Epithelial cell of prostate (primary cell): ENCODE results near the gene A2ML1.
"Not testable (repeated sequence)": the region's sequence is repeated elsewhere in the genome, so short reads cannot be mapped to it uniquely, and the experiment has no call there.

ENCODE experiments used
- DNase-seq: peaks from one replicate; pipeline ENCODE4 v3.0.0-alpha.2; 2011; ENCODE audit warnings: low read depth, low spot score
- H3K27ac ChIP-seq: fragments of 450-650 bp; 2 replicates; pipeline ENCODE4 v1.5.1; 2017; ENCODE audit warnings: mild to moderate bottlenecking

The A2ML1 gene

DNA sequence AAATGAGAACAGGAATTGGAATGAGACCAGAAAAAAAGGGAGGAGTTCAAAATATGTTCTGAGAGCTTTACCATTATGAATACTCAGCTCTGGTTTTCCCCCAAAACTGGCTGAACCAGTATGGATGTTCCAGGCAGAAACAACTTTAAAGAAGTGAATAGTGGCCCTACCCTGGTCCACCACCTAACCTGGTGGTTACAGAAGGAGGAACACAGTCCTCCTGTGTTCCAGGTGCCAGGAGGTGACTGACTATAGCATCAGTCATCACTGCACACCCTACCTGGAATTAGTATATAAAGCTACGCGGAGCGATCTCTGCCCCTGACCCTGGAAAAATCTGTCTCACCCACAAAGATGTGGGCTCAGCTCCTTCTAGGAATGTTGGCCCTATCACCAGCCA, at the start of gene A2ML1:
A2ML1 (plus strand) TSS at position 324 of the 400 bp plus-strand sequence; CDS start at position 355, 31 bp downstream.
- peak within 1 kb of the TSS; percentile 91 for H3K27ac ChIP-seq

DNA sequence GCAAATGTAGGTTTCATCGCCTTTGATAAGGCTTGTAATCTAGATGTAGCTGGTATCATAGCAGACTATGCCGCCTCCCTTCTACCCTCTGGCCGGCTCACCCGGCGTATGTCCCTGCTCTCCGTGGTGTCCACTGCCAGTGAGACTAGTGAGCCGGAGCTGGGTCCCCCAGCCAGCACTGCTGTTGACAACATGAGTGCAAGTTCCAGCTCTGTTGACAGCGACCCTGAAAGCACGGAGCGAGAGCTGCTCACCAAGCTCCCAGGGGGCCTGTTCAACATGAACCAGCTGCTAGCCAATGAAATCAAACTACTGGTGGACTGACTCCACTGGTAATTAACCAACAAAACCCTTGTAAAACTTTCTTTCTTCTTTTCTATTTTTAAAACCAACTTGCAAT, 49.0 kb upstream of the A2ML1 start:
- no peak for DNase-seq
- H3K27ac ChIP-seq, result no peak overlapping the region

More for the DNA sequence above, at the start of gene A2ML1:
- DNase-seq, result peak; percentile 94

DNA sequence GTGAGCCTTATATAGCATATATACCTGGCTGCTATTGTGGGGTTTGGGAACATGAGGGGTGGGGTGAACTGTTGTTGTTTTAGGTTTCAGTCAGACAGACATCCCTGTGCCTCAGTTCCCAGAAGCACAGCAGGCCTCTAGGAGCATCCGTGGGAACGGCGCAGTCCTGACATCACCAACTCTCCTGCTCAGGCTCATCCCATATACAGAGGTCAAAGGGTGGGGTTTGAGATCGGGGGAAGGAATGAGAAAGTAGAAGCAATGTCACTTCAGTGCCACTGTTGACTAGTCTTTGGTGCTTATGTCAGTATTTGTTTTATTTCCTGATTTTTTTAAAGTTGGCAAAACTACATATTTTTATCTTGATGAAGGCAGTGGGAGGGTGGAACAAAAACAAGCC, 43.1 kb upstream of the A2ML1 start:
- H3K27ac ChIP-seq, result no peak overlapping the region
- DNase-seq, result no peak

DNA sequence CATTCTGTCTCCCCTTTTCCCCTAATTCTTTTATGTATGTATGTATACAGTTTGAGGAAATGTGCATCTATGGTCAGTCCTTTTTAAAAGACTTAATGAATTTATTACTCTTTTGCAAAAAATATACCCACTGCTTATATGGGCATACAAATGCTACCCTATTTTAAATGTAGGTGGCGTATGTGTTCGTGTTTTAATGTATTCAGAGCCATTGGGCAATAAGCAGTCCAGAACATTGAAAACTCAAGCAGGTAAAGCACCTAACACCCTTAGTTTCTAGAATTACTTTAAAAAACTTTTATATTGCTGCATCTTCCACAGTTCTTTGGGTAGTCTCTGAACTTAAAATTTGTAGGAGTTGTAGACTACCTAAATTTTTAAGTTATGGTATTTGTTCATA, 42.6 kb upstream of the A2ML1 start:
- DNase-seq, result no peak
- no peak overlapping the region for H3K27ac ChIP-seq

DNA sequence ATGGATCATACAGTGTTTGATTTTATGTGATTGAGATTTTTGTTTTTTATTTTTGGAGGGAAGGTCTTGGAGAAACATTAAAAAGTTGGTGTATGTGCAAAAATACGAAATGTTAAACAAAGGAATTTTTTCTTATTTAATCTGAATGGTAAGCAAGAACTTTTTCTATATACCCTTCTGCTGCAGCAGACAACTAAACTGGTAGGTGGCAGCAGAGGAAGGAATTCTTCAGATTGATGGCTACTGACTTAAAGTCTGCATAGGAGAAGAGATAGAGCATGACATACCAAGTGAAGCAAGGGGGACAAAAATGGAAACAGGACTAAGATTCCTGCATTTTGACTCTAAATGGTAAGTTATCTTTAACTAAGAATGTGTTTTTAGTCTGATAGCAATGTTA, 42.0 kb upstream of the A2ML1 start:
- H3K27ac ChIP-seq, result no peak overlapping the region
- peak; percentile 2 for DNase-seq

DNA sequence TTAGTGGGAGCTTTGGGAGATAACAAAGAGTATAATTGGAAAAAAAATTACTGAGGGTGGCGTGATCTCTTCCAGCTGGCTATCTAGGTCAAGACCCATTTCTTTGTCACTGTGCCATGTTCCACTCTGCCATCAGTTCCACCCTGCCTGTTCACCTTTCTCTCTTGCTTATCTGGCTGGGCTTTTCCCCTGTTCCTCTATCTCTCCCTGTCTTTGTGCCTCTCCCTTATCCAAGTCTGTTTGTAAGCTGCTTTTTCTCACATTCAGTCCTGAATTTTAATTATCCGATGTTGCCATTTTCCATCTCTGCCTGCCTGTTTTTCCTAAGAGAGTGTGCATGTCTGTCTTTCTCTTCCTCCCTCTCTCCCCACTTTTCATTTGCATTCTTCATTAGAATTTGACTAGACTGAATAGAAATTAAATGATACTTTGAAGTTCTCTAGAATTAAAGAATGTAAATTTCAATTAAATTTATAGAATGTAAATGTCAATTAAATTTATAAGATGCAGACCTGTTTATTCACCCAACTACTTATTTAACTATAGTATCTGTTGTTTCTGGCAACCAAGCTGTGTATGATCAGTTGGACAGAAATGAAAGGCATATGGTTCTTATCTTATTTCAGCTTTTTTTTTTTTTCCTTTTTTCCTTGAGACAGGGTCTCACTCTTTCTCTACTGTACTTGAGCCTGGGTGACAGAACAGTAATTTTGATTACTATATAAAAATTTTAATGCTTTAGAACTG, 40.9 kb upstream of the A2ML1 start:
- no peak overlapping the region for H3K27ac ChIP-seq
- DNase-seq, result no peak

DNA sequence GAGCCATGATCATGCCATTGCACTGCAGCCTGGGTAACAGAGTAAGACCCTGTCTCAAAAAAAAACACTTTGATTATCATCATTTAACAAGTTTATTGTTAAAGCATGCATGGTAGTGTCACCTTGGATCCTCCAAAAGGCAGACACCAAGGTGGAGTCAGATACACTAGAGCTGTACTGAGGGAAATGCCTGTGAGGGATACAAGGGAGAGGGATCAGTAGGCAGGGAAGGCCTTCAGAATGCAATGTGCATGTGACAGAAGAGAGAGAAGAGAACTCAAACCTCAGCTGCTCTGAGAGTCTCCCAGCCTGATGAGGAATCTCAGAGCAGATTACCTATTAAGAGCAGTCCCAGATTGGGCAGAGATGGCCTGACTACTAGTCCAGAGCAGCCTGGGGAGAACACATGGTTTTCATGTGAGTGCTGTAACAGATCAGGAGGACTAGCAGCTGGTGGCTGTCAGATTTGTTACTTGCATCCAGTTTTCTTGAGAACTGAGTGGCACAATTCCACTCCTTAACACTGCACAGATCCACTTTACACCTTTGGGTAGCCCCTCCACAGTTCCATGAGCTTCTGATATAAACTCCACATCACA, 38.0 kb upstream of the A2ML1 start:
- H3K27ac ChIP-seq, result no peak overlapping the region
- no peak for DNase-seq

DNA sequence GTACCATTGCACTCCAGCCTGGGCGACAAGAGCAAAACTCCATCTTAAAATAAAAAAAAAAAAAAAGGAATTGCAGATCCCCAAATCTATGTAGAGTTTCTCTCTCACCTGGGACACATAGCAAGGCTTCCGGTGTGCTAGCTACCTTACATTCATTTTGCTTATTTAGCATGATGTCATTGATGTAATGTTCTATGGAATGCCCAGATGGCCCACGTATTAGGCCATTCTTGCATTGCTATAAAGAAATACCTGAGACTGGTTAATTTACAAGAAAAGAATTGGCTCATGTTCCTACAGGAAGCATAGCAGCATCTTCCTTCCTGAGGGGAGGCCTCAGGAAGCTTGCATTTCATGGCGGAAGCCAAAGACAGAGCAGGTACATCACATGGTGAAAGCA, 36.9 kb upstream of the A2ML1 start:
- no peak overlapping the region for H3K27ac ChIP-seq
- DNase-seq, result no peak

DNA sequence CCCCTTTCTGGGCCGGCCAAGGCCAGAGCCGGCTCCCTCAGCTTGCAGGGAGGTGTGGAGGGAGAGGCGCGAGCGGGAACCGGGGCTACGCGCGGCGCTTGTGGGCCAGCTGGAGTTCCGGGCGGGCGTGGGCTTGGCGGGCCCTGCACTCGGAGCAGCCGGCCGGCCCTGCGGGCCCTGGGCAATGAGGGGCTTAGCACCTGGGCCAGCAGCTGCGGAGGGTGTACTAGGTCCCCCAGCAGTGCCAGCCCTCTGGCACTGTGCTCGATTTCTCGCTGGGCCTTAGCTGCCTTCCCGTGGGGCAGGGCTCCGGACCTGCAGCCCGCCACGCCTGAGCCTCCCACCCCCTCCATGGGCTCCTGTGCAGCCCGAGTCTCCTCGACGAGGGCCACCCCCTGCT, 35.2 kb upstream of the A2ML1 start:
- DNase-seq, H3K27ac ChIP-seq: not testable (repeated sequence)

DNA sequence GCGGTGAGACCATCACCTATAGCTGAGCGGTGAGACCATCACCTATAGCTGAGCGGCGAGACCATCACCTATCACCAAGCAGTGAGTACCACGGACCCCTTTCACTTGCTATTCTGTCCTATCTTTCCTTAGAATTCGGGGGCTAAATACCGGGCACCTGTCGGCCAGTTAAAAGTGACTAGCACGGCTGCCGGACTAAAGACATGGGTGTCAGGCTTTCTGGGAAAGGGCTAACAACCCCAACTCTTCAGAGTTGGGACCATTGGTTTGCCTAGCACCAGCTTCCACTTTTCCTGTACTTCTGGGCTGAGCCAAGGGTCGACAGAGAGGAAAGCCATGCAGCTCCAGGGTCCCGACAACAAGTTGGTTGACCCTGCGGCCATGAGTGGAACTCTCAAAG, 33.7 kb upstream of the A2ML1 start:
- H3K27ac ChIP-seq, DNase-seq: not testable (repeated sequence)

DNA sequence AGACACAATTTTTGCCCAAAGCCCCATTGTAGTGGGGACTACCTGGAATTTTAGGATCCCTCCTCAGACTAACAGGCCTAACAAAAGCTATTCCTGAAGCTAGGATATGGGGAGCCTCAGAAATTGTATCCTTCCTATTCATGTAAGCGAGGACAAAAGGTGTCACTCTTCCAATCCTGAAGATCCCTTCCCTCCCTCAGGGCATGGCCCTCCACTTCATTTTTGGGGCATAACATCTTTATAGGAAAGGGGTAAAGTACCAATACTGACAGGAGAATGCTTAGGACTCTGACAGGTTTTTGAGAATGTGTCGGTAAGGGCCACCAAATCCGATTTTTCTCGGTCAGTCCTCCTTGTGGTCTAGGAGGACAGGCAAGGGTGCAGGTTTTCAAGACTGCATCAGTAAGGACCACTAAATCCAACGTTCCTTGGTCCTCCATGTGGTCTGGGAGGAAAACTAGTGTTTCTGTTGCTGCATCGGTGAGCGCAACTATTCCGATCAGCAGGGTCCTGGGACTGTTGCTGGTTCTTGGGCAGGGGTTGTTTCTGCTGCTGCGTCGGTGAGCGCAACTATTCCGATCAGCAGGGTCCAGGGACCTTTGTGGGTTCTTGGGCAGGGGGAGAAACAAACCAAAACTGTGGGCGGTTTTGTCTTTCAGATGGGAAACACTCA, 32.9 kb upstream of the A2ML1 start:
- H3K27ac ChIP-seq, DNase-seq: not testable (repeated sequence)

DNA sequence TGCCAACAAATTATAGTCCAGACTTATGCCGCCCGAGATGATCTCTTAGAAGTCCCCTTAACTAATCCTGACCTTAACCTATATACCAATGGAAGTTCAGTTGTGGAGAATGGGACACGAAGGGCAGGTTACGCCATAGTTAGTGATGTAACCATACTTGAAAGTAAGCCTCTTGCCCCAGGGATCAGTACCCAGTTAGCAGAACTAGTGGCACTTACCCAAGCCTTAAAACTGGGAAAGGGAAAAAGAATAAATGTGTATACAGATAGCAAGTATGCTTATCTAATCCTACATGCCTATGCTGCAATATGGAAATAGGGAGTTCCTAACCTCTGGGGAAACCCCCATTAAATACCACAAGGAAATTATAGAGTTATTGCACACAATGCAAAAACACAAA, 29.2 kb upstream of the A2ML1 start:
- not testable (repeated sequence) for H3K27ac ChIP-seq, DNase-seq

DNA sequence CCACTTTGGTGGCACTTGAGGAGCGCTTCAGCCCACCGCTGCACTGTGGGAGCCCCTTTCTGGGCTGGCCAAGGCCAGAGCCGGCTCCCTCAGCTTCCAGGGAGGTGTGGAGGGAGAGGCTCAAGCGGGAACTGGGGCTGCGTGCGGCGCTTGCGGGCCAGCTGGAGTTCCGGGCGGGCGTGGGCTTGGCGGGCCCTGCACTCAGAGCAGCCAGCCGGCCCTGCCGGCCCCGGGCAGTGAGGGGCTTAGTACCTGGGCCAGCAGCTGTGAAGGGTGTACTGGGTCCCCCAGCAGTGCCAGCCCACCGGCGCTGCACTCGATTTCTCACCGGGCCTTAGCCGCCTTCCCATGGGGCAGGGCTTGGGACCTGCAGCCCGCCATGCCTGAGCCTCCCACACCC, 27.8 kb upstream of the A2ML1 start:
- DNase-seq, H3K27ac ChIP-seq: not testable (repeated sequence)

DNA sequence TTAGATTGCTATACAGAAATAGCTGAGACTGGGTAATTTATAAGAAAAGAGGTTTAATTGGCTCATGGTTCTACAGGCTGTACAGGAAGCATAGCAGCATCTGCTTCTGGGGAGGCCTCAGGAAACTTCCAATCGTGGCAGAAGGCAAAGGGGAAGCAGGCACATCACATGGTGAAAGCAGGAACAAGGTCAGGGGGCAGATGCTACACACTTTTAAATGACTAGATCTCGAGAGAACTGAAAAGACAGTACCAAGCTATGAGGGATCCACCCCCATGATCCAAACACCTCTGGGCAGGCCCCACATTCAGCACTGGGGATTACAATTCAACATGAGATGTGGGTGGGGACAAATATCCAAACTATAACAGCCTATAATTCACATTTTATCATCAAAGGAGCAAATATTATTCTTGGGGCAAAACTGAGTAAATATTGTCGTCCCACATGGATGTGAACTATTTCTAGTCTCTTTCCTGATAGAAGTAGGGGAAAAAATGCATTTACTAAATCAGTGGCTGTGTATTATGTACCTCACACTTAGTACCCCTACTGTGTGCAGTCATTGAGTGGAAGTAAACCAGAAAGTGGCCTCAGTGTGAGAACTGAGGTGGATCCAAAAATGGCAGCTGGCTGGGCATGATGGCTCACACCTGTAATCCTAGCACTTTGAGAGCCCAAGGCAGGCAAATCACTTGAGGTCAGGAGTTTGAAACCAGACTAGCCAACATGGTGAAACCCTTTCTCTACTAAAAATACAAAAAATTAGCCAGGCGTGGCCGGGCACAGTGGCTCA, 25.4 kb upstream of the A2ML1 start:
- no peak for DNase-seq
- H3K27ac ChIP-seq, result no peak overlapping the region

DNA sequence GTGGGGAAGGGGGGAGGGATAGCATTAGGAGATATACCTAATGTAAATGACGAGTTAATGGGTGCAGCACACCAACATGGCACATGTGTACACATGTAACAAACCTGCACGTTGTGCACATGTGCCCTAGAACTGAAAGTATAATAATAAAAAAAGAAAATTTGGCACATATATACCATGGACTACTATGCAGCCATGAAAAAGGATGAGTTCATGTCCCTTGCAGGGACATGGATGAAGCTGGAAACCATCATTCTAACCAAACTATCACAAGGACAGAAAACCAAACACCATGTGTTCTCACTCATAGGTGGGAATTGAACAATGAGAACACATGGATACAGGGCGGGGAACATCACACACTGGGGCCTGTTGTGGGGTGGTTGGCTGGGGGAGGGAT, 21.2 kb upstream of the A2ML1 start:
- DNase-seq, result not testable (repeated sequence)

DNA sequence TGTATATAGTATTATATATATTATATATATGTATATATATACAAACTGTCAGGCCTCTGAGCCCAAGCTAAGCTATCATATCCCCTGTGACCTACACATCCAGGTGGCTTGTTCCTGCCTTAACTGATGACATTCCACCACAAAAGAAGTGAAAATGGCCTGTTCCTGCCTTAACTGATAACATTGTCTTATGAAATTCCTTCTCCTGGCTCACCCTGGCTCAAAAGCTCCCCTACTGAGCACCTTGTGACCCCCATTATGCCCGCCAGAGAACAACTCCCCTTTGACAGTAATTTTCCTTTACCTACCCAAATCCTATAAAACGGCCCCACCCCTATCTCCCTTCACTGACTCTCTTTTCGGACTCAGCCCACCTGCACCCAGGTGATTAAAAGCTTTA, 17.6 kb upstream of the A2ML1 start:
- not testable (repeated sequence) for DNase-seq, H3K27ac ChIP-seq

More for the DNA sequence above, 21.2 kb upstream of the A2ML1 start:
- H3K27ac ChIP-seq, result not testable (repeated sequence)

DNA sequence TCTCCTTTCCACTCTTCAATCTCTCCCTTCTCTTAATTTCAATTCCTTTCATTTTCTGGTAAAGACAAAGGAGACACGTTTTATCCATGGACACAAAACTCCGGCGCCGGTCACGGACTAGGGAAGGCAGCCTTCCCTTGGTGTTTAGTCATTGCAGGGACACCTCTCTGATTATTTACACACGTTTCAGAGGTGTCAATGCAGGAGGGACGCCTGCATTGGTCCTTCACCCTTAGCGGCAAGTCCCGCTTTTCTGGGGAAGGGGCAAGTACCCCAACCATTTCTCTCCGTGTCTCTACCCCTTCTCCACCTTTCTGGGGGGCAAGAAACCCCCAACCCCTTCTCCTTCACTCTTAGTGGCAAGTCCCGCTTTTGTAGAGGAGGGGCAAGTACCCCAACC, 16.9 kb upstream of the A2ML1 start:
- not testable (repeated sequence) for H3K27ac ChIP-seq, DNase-seq

DNA sequence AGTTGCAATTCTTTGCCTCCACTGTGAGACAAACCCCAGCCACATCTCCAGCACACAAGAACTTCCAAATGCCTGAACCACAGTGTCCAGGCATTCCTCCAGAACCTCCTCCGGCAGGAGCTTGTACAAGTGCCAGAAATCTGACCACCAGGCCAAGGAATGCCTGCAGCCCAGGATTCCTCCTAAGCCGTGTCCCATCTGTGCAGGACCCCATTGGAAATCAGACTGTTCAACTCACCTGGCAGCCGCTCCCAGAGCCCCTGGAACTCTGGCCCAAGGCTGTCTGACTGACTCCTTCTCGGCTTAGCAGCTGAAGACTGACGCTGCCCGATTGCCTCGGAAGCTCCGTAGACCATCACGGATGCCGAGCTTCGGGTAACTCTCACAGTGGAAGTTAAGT, 15.3 kb upstream of the A2ML1 start:
- not testable (repeated sequence) for DNase-seq, H3K27ac ChIP-seq

DNA sequence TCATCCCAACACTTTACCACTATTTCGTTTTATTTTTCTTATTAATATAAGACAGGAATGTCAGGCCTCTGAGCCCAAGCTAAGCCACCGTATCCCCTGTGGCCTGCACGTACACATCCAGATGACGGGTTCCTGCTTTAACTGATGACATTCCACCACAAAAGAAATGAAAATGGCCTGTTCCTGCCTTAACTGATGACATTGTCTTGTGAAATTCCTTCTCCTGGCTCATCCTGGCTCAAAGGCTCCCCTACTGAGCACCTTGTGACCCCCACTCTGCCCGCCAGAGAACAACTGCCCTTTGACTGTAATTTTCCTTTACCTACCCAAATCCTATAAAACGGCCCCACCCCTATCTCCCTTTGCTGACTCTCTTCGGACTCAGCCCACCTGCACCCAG, 12.3 kb upstream of the A2ML1 start:
- not testable (repeated sequence) for H3K27ac ChIP-seq, DNase-seq

DNA sequence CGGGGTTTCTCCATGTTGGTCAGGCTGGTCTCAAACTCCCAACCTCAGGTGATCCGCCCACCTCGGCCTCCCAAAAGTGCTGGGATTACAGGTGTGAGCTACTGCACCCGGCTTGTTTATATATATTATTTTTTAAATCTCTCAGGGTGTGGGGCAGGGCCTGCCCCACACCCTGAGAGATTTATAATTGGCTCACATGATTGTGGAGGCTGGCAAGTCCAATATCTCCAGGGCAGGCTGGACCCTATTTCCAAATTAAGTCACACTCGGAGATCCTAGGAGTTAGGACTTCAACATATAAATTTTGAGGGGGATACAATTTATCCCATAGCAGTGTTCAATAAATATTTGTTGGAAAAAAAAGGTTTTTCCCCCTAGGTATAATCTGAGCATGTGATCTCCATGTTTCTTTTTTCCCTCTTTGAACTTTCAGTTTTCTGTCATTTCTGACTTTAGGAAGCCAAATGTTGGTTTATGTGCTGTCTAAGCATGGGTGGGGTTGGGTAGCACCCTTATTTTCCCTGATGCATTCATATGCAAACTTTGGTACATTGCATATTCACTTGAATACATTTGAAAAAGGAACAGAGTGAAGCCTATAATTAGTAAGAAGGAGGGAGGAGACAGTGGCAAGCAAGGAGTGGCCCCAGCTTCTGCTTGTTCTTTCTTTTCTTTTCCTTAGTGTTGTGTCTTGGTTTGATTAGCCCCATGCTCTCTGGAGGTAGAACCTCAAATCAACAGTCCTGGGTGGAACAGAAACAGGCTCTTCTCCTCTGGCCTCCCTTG, 8.7 kb upstream of the A2ML1 start:
- H3K27ac ChIP-seq, result no peak overlapping the region
- no peak for DNase-seq
